GM18520 (cell line): Measurements from ENCODE around the gene EEIG2.
"Not testable (repeated sequence)": the region's sequence is repeated elsewhere in the genome, so short reads cannot be mapped to it uniquely, and the experiment has no call there.

Source experiments
- ATAC-seq: cut with Tn5 transposase; IDR thresholded peaks from one replicate; pipeline ENCODE4 v1.9.1; 2021; ENCODE audit not compliant: unreplicated experiment

EEIG2 gene

GRCh38 chr1:108541861-108542260 is 18.0 kb upstream of the EEIG2 start:
- no peak for ATAC-seq

- not testable (repeated sequence) for ATAC-seq
Measured at GRCh38 chr1:108547493-108547892, 12.4 kb upstream of the EEIG2 start.

GRCh38 chr1:108551137-108551862 is 8.6 kb upstream of the EEIG2 start:
- ATAC-seq: peak; percentile 93

- no peak for ATAC-seq
Measured at GRCh38 chr1:108553905-108554304, 6.0 kb upstream of the EEIG2 start.

- no peak for ATAC-seq
Measured at GRCh38 chr1:108554682-108555427, 5.0 kb upstream of the EEIG2 start.

GRCh38 chr1:108556066-108556465 is 3.8 kb upstream of the EEIG2 start:
- no peak for ATAC-seq

GRCh38 chr1:108556499-108556898 is 3.4 kb upstream of the EEIG2 start:
- ATAC-seq: no peak

- ATAC-seq: no peak
Measured at GRCh38 chr1:108557296-108557695, 2.6 kb upstream of the EEIG2 start.

- ATAC-seq: peak; percentile 24
Measured at GRCh38 chr1:108560189-108560873, 431 bp downstream of the EEIG2 start.

- ATAC-seq: no peak
Measured at GRCh38 chr1:108560874-108561459, 1.1 kb downstream of the EEIG2 start.

GRCh38 chr1:108561689-108562326 is 1.9 kb downstream of the EEIG2 start:
- peak; percentile 53 for ATAC-seq

- no peak for ATAC-seq
Measured at GRCh38 chr1:108563808-108564207, 3.9 kb downstream of the EEIG2 start.

- ATAC-seq: no peak
Measured at GRCh38 chr1:108565081-108565480, 5.2 kb downstream of the EEIG2 start.

GRCh38 chr1:108565512-108565911 is 5.6 kb downstream of the EEIG2 start:
- ATAC-seq: no peak

GRCh38 chr1:108568589-108568988 is 8.7 kb downstream of the EEIG2 start:
- ATAC-seq: no peak

GRCh38 chr1:108569097-108569728 is 9.3 kb downstream of the EEIG2 start:
- ATAC-seq: no peak

GRCh38 chr1:108570128-108570527 is 10.2 kb downstream of the EEIG2 start:
- ATAC-seq: peak; percentile 86

- no peak for ATAC-seq
Measured at GRCh38 chr1:108570998-108571401, 11.1 kb downstream of the EEIG2 start.

GRCh38 chr1:108572182-108572581 is 12.3 kb downstream of the EEIG2 start:
- no peak for ATAC-seq

- ATAC-seq: no peak
Measured at GRCh38 chr1:108573183-108573582, 13.3 kb downstream of the EEIG2 start.

GRCh38 chr1:108574008-108574407 is 14.1 kb downstream of the EEIG2 start:
- no peak for ATAC-seq
